Measurements from ENCODE around the gene DCPS. TPM values are rescaled to one million over a fixed set of nuclear protein-coding genes. Genes with fewer than 3 reads are reported as not detected.
A peak's percentile ranks its signal among the peaks of the same experiment; 100 is the strongest.

DCPS gene
- total RNA-seq, 1 donor: 10.4 TPM

DNA sequence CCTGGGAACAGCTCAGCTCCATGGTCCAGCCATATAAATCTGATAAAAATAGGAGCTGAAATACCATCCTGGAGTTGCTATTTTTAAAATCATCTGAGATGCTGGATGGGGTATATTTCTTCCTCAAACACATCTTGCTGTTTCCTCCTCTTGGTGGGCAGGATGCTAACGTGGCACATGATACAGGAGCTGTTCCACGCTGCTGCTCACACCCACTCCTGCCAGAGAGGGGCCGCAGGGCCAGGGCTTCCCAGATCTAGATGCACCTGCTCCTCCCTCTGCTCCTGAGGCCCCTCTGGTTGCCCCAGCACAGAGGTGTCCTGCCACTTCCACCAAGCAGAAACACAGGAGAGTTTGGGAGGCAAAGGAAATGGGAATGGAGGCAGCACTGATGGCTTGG lies 48.3 kb downstream of the DCPS start:
- no peak for DNase-seq (ENCODE audit: low read depth)
- TF ChIP-seq, protein P1, sequence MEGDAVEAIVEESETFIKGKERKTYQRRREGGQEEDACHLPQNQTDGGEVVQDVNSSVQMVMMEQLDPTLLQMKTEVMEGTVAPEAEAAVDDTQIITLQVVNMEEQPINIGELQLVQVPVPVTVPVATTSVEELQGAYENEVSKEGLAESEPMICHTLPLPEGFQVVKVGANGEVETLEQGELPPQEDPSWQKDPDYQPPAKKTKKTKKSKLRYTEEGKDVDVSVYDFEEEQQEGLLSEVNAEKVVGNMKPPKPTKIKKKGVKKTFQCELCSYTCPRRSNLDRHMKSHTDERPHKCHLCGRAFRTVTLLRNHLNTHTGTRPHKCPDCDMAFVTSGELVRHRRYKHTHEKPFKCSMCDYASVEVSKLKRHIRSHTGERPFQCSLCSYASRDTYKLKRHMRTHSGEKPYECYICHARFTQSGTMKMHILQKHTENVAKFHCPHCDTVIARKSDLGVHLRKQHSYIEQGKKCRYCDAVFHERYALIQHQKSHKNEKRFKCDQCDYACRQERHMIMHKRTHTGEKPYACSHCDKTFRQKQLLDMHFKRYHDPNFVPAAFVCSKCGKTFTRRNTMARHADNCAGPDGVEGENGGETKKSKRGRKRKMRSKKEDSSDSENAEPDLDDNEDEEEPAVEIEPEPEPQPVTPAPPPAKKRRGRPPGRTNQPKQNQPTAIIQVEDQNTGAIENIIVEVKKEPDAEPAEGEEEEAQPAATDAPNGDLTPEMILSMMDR (IDR thresholded peaks at IDR 0.05; ENCODE audit: insufficient read depth, low read depth, low read length): no peak
- no peak overlapping the region for H3K4me3 ChIP-seq (ENCODE audit: low read depth, low read length)

DNA sequence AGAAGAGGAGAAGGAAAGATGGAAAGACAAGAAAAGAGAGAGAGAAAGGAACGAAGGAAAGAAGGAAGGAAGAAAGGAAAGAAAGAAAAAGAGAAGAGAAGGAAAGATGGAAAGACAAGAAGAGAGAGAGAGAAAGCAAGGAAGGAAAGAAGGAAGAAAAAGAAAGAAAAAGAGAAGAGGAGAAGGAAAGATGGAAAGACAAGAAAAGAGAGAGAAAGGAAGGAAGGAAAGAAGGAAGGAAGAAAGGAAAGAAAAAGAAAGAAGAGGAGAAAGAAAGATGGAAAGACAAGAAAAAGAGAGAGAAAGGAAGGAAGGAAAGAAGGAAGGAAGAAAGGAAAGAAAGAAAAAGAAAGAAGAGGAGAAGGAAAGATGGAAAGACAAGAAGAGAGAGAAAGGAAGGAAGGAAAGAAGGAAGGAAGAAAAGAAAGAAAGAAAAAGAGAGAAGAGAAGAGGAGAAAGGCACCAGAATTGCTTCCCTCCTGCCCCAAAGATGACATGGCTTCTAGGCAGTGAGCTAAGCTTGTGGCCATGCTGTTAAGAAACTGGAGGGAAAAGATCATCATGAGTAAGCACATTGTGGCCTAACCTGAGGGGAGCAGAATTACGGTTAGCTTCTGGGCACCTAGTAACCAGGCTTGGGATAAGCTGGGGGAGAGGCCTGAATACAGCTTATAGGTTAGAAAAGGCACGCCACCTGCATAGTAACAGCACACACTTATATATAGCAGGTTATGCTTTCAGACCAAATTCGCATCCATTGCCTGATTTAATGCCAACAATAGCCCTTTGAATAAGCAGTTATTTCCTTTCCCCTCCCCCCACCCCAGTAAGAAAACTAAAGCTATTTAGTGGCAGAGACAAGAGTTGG lies 49.3 kb downstream of the DCPS start:
- DNase-seq (ENCODE audit: low read depth): peak; percentile 56
- TF ChIP-seq, protein P1 (IDR thresholded peaks at IDR 0.05; ENCODE audit: insufficient read depth, low read depth, low read length): no peak
- H3K4me3 ChIP-seq (ENCODE audit: low read depth, low read length): peak overlapping the region; percentile 0

DNA sequence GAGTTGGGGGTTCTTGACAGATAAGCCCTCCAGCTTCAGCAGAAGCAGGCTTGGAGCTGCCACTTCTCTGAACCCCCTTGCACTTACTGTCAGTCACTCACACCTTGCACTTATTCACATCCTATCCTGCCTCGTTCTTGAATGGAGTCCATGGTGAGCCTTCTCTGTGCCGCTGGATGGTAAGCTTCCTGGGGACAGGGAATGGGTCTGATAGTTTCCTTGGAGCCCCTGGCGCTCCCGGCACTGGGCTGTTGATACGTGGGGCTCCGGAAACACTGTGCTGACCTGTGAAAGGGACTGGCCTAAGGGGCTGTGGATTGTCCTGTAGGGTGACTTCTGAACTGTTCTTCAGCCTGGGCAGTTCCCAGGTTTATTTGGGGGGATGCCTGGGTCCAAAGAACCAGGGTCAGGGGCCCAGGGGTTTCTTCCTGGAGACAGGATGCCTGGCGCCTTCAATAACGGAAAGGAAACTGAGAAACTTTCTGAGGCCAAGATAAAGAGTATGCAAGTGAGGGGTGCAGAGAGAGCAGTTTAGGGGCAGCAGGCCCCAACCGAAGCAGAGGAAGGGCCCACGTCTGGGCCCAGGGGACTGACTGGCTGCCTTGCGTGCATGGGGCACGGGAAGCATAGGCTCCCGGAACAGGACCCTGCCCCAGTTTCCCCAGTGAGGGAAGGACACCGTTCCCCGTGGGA lies 50.9 kb downstream of the DCPS start:
- H3K4me3 ChIP-seq (ENCODE audit: low read depth, low read length): peak overlapping the region; percentile 79
- no peak for DNase-seq (ENCODE audit: low read depth)
- TF ChIP-seq, protein P1 (IDR thresholded peaks at IDR 0.05; ENCODE audit: insufficient read depth, low read depth, low read length): no peak

DNA sequence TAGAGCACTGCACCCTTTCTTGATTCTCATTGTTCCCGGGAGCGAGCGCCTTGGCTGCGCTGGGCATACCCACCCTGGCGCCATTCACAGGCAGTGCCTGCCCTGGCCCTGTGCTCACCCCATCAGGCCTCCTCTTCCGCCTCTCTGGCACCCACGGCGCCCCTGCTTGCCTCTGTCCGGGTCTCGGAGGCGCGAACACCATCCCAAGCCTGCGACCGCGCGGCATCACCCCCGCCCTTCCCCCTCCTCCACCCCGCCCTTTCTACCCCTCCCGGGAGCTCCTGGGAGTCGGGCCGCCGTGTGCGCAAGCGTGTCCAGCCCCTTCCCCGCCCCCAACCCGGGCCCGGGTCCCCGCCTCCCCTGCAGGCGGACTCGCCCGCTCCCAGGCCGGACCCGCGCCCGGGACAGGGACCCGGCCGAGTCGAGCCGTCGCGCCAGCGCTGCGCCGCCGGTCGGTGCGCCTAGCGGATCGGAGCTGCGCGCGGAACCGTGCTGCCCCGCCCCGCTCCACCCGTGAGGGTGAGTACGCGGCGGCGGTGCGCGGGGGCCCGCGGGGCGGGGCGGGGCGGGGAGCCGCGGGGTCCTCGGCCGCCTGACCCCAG lies 51.6 kb downstream of the DCPS start, which contains the start of gene ST3GAL4:
Gene ST3GAL4 (plus strand): TSS at position 363 of the 602 bp plus-strand sequence. CDS start 50,470 bp downstream, outside the sequence.
- H3K4me3 ChIP-seq (ENCODE audit: low read depth, low read length): peak within 1 kb of the TSS; percentile 79
- TF ChIP-seq, protein P1 (IDR thresholded peaks at IDR 0.05; ENCODE audit: insufficient read depth, low read depth, low read length): no peak
- peak; percentile 77 for DNase-seq (ENCODE audit: low read depth)

DNA sequence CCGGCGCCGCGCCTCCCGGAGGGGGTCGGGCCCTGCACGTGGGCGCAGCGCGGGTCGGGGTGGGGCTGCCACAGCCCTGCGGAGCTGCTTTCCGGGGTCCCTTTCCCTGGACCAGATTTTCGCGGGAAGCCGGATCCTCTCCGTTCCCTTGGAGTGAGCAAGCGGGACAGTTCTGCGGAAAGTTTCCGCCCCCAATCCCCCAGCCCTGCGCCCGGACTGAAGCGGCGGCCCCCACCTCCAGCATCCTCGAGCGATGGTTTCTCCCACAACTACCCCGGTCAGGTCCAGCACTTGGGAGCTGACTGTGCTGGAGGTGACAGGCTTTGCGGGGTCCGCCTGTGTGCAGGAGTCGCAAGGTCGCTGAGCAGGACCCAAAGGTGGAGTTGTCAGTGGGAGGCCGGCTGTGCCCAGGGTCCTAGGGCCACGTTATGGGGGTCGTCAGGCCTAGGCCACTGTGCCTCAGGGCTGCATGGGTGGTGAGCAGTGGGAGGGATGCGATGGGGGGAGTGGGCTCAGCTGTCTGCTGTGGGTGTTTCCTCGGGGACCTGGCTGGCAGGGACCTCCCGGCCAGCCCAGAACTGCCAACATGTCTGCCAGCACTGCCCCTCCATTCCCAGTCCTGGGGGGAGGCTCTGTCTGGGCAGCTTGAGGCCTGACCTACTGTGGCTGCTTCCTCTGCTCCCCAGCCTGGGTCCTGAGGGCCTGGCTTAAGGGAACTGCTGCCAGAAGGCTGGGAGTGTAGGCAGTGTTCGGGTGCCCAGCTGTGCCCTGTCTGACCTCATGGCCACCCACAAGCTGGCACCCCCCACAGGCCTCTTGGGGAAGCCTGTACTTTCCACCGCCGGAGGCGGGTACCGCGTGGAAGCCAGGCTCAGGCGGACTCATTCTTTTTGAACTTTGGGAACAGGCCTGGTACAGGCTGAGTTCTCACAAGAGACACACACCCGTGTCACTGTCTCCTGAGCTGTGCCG lies 52.4 kb downstream of the DCPS start:
- TF ChIP-seq, protein P1 (IDR thresholded peaks at IDR 0.05; ENCODE audit: insufficient read depth, low read depth, low read length): no peak
- no peak for DNase-seq (ENCODE audit: low read depth)
- peak overlapping the region; percentile 79 for H3K4me3 ChIP-seq (ENCODE audit: low read depth, low read length)
